ENCODE results near the gene CAPN7. TPM values are rescaled to one million over a fixed set of nuclear protein-coding genes. Genes with fewer than 3 reads are reported as not detected.
A peak's percentile ranks its signal among the peaks of the same experiment; 100 is the strongest.

CAPN7 gene
- total RNA-seq, 1 donor from 2014 or later, result 49.4 TPM

GRCh38 chr3:15265655-15266509 lies 59.8 kb downstream of the CAPN7 start:
- intact Hi-C loops (cut with DNase I), result loop anchor here (10.0 kb wide), 1 partner anchor 109 kb away; no protein-coding TSS in a partner anchor
- no peak for TF ChIP-seq CTCF (IDR thresholded peaks at IDR 0.05)
- Histone ChIP-seq H3K4me1 (peaks cover 50% of the 10 kb centered on the region), H3K4me3 (no peak overlapping the region), H3K9me3 (no peaks in the 10 kb centered on the region), H3K27me3 (ENCODE audit: low read depth) (no peaks in the 10 kb centered on the region), H3K27ac (peak overlapping the region; percentile 40), H3K36me3 (peaks cover 27% of the 10 kb centered on the region)
- ATAC-seq (no peak), DNase-seq (no peak)

- peaks cover 18% of the 10 kb centered on the region for H3K36me3 ChIP-seq
- no peaks in the 10 kb centered on the region for H3K27me3 ChIP-seq (ENCODE audit: low read depth)
- intact Hi-C loops (cut with DNase I), result loop anchor here (10.0 kb wide), 1 partner anchor 108 kb away; no protein-coding TSS in a partner anchor
- no peak for ATAC-seq
- H3K9me3 ChIP-seq, result no peaks in the 10 kb centered on the region
- peak overlapping the region; percentile 40 for H3K27ac ChIP-seq
- H3K4me1 ChIP-seq, result peaks cover 58% of the 10 kb centered on the region
- no peak for TF ChIP-seq CTCF (IDR thresholded peaks at IDR 0.05)
- DNase-seq, result no peak
- no peak overlapping the region for H3K4me3 ChIP-seq
Observed at GRCh38 chr3:15266510-15267376, 60.7 kb downstream of the CAPN7 start.

- no peaks in the 10 kb centered on the region for H3K27me3 ChIP-seq (ENCODE audit: low read depth)
- peaks cover 58% of the 10 kb centered on the region for H3K4me1 ChIP-seq
- intact Hi-C loops (cut with DNase I), result loop anchor here (10.0 kb wide), 1 partner anchor 107 kb away; no protein-coding TSS in a partner anchor
- no peaks in the 10 kb centered on the region for H3K9me3 ChIP-seq
- TF ChIP-seq CTCF (IDR thresholded peaks at IDR 0.05), result no peak
- DNase-seq (no peak), ATAC-seq (no peak)
- H3K27ac ChIP-seq, result no peak overlapping the region
- no peak overlapping the region for H3K4me3 ChIP-seq
- H3K36me3 ChIP-seq, result peaks cover 14% of the 10 kb centered on the region
Observed at GRCh38 chr3:15267502-15267901, 61.5 kb downstream of the CAPN7 start.

GRCh38 chr3:15268033-15268631 lies 62.1 kb downstream of the CAPN7 start:
- peaks cover 65% of the 10 kb centered on the region for H3K4me1 ChIP-seq
- DNase-seq, result peak; percentile 91
- H3K36me3 ChIP-seq, result peaks cover 14% of the 10 kb centered on the region
- intact Hi-C loops (cut with DNase I), result loop anchor here (10.0 kb wide), 1 partner anchor 107 kb away; no protein-coding TSS in a partner anchor
- peak; percentile 94 for TF ChIP-seq CTCF (IDR thresholded peaks at IDR 0.05)
- no peaks in the 10 kb centered on the region for H3K27me3 ChIP-seq (ENCODE audit: low read depth)
- H3K4me3 ChIP-seq, result no peak overlapping the region
- no peaks in the 10 kb centered on the region for H3K9me3 ChIP-seq
- H3K27ac ChIP-seq, result no peak overlapping the region
- peak; percentile 87 for ATAC-seq

Measured in lower lobe of right lung (tissue), 2 donors.